ENCODE measurements around the gene BPIFB3.

DNA sequence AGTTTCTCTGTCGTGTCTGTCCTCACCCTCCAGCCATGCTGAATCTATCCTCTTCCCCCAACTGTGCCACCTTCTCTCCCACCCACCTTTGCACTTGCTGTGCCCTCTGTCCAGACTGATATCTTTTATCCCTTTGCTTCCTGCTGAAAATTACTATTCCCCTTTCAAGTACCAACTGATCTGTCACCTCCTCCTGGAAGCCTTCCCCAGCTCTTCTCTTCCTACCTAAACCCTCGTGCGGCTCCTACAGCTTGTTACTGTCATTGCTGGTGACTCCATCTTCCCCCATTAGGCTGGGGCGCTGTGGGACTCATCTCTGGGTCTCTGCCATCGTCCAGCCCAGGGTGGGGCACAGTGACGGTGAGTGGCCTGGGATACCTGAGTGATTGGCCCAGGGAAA is 21.1 kb upstream of the BPIFB3 start:
- TF ChIP-seq, protein P1, sequence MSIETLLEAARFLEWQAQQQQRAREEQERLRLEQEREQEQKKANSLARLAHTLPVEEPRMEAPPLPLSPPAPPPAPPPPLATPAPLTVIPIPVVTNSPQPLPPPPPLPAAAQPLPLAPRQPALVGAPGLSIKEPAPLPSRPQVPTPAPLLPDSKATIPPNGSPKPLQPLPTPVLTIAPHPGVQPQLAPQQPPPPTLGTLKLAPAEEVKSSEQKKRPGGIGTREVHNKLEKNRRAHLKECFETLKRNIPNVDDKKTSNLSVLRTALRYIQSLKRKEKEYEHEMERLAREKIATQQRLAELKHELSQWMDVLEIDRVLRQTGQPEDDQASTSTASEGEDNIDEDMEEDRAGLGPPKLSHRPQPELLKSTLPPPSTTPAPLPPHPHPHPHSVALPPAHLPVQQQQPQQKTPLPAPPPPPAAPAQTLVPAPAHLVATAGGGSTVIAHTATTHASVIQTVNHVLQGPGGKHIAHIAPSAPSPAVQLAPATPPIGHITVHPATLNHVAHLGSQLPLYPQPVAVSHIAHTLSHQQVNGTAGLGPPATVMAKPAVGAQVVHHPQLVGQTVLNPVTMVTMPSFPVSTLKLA (conservative IDR thresholded peaks at IDR 0.05), result no peak
- TF ChIP-seq KDM1A (IDR thresholded peaks at IDR 0.05) (no peak), SP1 (CRISPR knock-in tag; IDR thresholded peaks at IDR 0.05) (no peak), POLR2A (conservative IDR thresholded peaks at IDR 0.05) (no peak), U2AF1 (optimal IDR thresholded peaks at IDR 0.05; ENCODE audit: low read depth, low read length) (no peak), KLF10 (CRISPR knock-in tag; IDR thresholded peaks at IDR 0.05) (no peak), ZFX (CRISPR knock-in tag; IDR thresholded peaks at IDR 0.05) (no peak), NFATC3 (IDR thresholded peaks at IDR 0.05) (no peak)
- TF ChIP-seq, protein P2, sequence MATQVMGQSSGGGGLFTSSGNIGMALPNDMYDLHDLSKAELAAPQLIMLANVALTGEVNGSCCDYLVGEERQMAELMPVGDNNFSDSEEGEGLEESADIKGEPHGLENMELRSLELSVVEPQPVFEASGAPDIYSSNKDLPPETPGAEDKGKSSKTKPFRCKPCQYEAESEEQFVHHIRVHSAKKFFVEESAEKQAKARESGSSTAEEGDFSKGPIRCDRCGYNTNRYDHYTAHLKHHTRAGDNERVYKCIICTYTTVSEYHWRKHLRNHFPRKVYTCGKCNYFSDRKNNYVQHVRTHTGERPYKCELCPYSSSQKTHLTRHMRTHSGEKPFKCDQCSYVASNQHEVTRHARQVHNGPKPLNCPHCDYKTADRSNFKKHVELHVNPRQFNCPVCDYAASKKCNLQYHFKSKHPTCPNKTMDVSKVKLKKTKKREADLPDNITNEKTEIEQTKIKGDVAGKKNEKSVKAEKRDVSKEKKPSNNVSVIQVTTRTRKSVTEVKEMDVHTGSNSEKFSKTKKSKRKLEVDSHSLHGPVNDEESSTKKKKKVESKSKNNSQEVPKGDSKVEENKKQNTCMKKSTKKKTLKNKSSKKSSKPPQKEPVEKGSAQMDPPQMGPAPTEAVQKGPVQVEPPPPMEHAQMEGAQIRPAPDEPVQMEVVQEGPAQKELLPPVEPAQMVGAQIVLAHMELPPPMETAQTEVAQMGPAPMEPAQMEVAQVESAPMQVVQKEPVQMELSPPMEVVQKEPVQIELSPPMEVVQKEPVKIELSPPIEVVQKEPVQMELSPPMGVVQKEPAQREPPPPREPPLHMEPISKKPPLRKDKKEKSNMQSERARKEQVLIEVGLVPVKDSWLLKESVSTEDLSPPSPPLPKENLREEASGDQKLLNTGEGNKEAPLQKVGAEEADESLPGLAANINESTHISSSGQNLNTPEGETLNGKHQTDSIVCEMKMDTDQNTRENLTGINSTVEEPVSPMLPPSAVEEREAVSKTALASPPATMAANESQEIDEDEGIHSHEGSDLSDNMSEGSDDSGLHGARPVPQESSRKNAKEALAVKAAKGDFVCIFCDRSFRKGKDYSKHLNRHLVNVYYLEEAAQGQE (IDR thresholded peaks at IDR 0.05; ENCODE audit: borderline replicate concordance), result no peak
- TF ChIP-seq, protein P2 (CRISPR knock-in tag; IDR thresholded peaks at IDR 0.05; ENCODE audit: low read depth), result no peak
- TF ChIP-seq, protein P3, sequence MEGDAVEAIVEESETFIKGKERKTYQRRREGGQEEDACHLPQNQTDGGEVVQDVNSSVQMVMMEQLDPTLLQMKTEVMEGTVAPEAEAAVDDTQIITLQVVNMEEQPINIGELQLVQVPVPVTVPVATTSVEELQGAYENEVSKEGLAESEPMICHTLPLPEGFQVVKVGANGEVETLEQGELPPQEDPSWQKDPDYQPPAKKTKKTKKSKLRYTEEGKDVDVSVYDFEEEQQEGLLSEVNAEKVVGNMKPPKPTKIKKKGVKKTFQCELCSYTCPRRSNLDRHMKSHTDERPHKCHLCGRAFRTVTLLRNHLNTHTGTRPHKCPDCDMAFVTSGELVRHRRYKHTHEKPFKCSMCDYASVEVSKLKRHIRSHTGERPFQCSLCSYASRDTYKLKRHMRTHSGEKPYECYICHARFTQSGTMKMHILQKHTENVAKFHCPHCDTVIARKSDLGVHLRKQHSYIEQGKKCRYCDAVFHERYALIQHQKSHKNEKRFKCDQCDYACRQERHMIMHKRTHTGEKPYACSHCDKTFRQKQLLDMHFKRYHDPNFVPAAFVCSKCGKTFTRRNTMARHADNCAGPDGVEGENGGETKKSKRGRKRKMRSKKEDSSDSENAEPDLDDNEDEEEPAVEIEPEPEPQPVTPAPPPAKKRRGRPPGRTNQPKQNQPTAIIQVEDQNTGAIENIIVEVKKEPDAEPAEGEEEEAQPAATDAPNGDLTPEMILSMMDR (IDR thresholded peaks at IDR 0.05 in 2 of 3, conservative IDR thresholded peaks at IDR 0.05 in 1 of 3; ENCODE audit: insufficient read depth in 2 of 3, low read depth in 1 of 3, low read length in 3 of 3), result no peak
